ENCODE results near the gene SEC24B.
"Not testable (repeated sequence)": the region's sequence is repeated elsewhere in the genome, so short reads cannot be mapped to it uniquely, and the experiment has no call there.

The SEC24B gene

GRCh38 chr4:109435635-109436034 lies 2.0 kb downstream of the SEC24B start:
- H3K36me3 ChIP-seq (ENCODE audit: insufficient read depth, low read length) = no peaks in the 10 kb centered on the region
- TF ChIP-seq POLR2AphosphoS5 (IDR thresholded peaks at IDR 0.05; ENCODE audit: borderline replicate concordance, low read depth, low read length) (no peak), FOXP2 (optimal IDR thresholded peaks at IDR 0.05; ENCODE audit: control extremely low read depth, extremely low read length, insufficient read depth) (no peak), EZH2 (IDR thresholded peaks at IDR 0.05) (no peak)
- DNase-seq (ENCODE audit: low read depth, low spot score) = no peak

GRCh38 chr4:109436504-109436903 lies 2.9 kb downstream of the SEC24B start:
- no peak overlapping the region for H3K27ac ChIP-seq
- no peaks in the 10 kb centered on the region for H3K9me3 ChIP-seq (ENCODE audit: low read depth, low read length)
- TF ChIP-seq EZH2 (IDR thresholded peaks at IDR 0.05) = no peak
- no peak for TF ChIP-seq FOXP2 (optimal IDR thresholded peaks at IDR 0.05; ENCODE audit: control extremely low read depth, extremely low read length, insufficient read depth)
- no peak for TF ChIP-seq POLR2AphosphoS5 (IDR thresholded peaks at IDR 0.05; ENCODE audit: borderline replicate concordance, low read depth, low read length)
- H3K4me3 ChIP-seq = no peak overlapping the region
- no peaks in the 10 kb centered on the region for H3K36me3 ChIP-seq (ENCODE audit: insufficient read depth, low read length)
- no peak for DNase-seq (ENCODE audit: low read depth, low spot score)
- no peak overlapping the region for H3K9ac ChIP-seq (ENCODE audit: insufficient read length)

More at GRCh38 chr4:109435635-109436034, 2.0 kb downstream of the SEC24B start:
- peak overlapping the region; percentile 87 for H3K9ac ChIP-seq (ENCODE audit: insufficient read length)
- no peaks in the 10 kb centered on the region for H3K9me3 ChIP-seq (ENCODE audit: low read depth, low read length)
- H3K27ac ChIP-seq = no peak overlapping the region
- H3K4me3 ChIP-seq = peak overlapping the region; percentile 88

- no peak for TF ChIP-seq POLR2AphosphoS5 (IDR thresholded peaks at IDR 0.05; ENCODE audit: borderline replicate concordance, low read depth, low read length)
- TF ChIP-seq FOXP2 (optimal IDR thresholded peaks at IDR 0.05; ENCODE audit: control extremely low read depth, extremely low read length, insufficient read depth) = no peak
- no peak for TF ChIP-seq EZH2 (IDR thresholded peaks at IDR 0.05)
- no peak for DNase-seq (ENCODE audit: low read depth, low spot score)
- no peak overlapping the region for H3K4me3 ChIP-seq
- H3K9me3 ChIP-seq (ENCODE audit: low read depth, low read length) = peaks cover 5% of the 10 kb centered on the region; the same call in 1 of the 2 replicates
- no peak overlapping the region for H3K9ac ChIP-seq (ENCODE audit: insufficient read length)
- peaks cover 12% of the 10 kb centered on the region for H3K36me3 ChIP-seq (ENCODE audit: insufficient read depth, low read length)
- no peak overlapping the region for H3K27ac ChIP-seq
Observed at GRCh38 chr4:109440948-109441347, 7.3 kb downstream of the SEC24B start.

GRCh38 chr4:109441862-109442458 lies 8.3 kb downstream of the SEC24B start:
- peaks cover 8% of the 10 kb centered on the region; the same call in 1 of the 2 replicates for H3K9me3 ChIP-seq (ENCODE audit: low read depth, low read length)
- DNase-seq (ENCODE audit: low read depth, low spot score) = no peak
- no peak overlapping the region for H3K4me3 ChIP-seq
- H3K36me3 ChIP-seq (ENCODE audit: insufficient read depth, low read length) = peaks cover 22% of the 10 kb centered on the region
- TF ChIP-seq POLR2AphosphoS5 (IDR thresholded peaks at IDR 0.05; ENCODE audit: borderline replicate concordance, low read depth, low read length) (no peak), FOXP2 (optimal IDR thresholded peaks at IDR 0.05; ENCODE audit: control extremely low read depth, extremely low read length, insufficient read depth) (no peak), EZH2 (IDR thresholded peaks at IDR 0.05) (no peak)
- no peak overlapping the region for H3K27ac ChIP-seq
- H3K9ac ChIP-seq (ENCODE audit: insufficient read length) = no peak overlapping the region

GRCh38 chr4:109444182-109444844 lies 10.7 kb downstream of the SEC24B start:
- no peak for DNase-seq (ENCODE audit: low read depth, low spot score)
- Histone ChIP-seq H3K4me3 (no peak overlapping the region), H3K9me3 (ENCODE audit: low read depth, low read length) (peaks cover 8% of the 10 kb centered on the region; the same call in 1 of the 2 replicates), H3K9ac (ENCODE audit: insufficient read length) (no peak overlapping the region), H3K27ac (no peak overlapping the region), H3K36me3 (ENCODE audit: insufficient read depth, low read length) (peaks cover 38% of the 10 kb centered on the region)
- TF ChIP-seq EZH2 (IDR thresholded peaks at IDR 0.05) (no peak), FOXP2 (optimal IDR thresholded peaks at IDR 0.05; ENCODE audit: control extremely low read depth, extremely low read length, insufficient read depth) (no peak), POLR2AphosphoS5 (IDR thresholded peaks at IDR 0.05; ENCODE audit: borderline replicate concordance, low read depth, low read length) (no peak)

GRCh38 chr4:109447278-109447677 lies 13.7 kb downstream of the SEC24B start:
- TF ChIP-seq POLR2AphosphoS5 (IDR thresholded peaks at IDR 0.05; ENCODE audit: borderline replicate concordance, low read depth, low read length) (no peak), FOXP2 (optimal IDR thresholded peaks at IDR 0.05; ENCODE audit: control extremely low read depth, extremely low read length, insufficient read depth) (no peak), EZH2 (IDR thresholded peaks at IDR 0.05) (no peak)
- no peak overlapping the region for H3K9ac ChIP-seq (ENCODE audit: insufficient read length)
- peaks cover 63% of the 10 kb centered on the region for H3K36me3 ChIP-seq (ENCODE audit: insufficient read depth, low read length)
- H3K27ac ChIP-seq = no peak overlapping the region
- H3K9me3 ChIP-seq (ENCODE audit: low read depth, low read length) = peaks cover 12% of the 10 kb centered on the region; the same call in 1 of the 2 replicates
- DNase-seq (ENCODE audit: low read depth, low spot score) = no peak
- no peak overlapping the region for H3K4me3 ChIP-seq

- TF ChIP-seq FOXP2 (optimal IDR thresholded peaks at IDR 0.05; ENCODE audit: control extremely low read depth, extremely low read length, insufficient read depth) = no peak
- TF ChIP-seq POLR2AphosphoS5 (IDR thresholded peaks at IDR 0.05; ENCODE audit: borderline replicate concordance, low read depth, low read length) = no peak
- no peak for TF ChIP-seq EZH2 (IDR thresholded peaks at IDR 0.05)
- H3K27ac ChIP-seq = no peak overlapping the region
- peaks cover 56% of the 10 kb centered on the region for H3K36me3 ChIP-seq (ENCODE audit: insufficient read depth, low read length)
- no peak for DNase-seq (ENCODE audit: low read depth, low spot score)
- H3K4me3 ChIP-seq = no peak overlapping the region
- 0 out of 2 replicates have a peak, but pooled peaks cover 7% of the 10 kb centered on the region for H3K9me3 ChIP-seq (ENCODE audit: low read depth, low read length)
- no peak overlapping the region for H3K9ac ChIP-seq (ENCODE audit: insufficient read length)
Observed at GRCh38 chr4:109451544-109452273, 18.1 kb downstream of the SEC24B start.

GRCh38 chr4:109453110-109453509 lies 19.5 kb downstream of the SEC24B start:
- H3K36me3 ChIP-seq (ENCODE audit: insufficient read depth, low read length) = peaks cover 53% of the 10 kb centered on the region
- not testable (repeated sequence) for H3K27ac ChIP-seq; H3K9me3 ChIP-seq (ENCODE audit: low read depth, low read length); DNase-seq (ENCODE audit: low read depth, low spot score); H3K9ac ChIP-seq (ENCODE audit: insufficient read length); H3K4me3 ChIP-seq
